22Rv1 (cell line): Measurements from ENCODE around the gene SLC9A7.

Experiments used
- CTCF ChIP-seq: fragments of 450-650 bp; IDR thresholded peaks from 2 replicates; pipeline ENCODE4 v1.5.1; 2017; ENCODE audit warnings: mild to moderate bottlenecking
- ZFX ChIP-seq: fragments of 450-650 bp; IDR thresholded peaks from 2 replicates; pipeline ENCODE4 v1.6.1; 2017; ENCODE audit warnings: antibody characterized with exemption, borderline replicate concordance

- TF ChIP-seq CTCF, result no peak
- TF ChIP-seq ZFX, result no peak
These were observed 1.3 kb downstream of the SLC9A7 start for GRCh38 chrX:46757593-46757992.
